HK-2 (cell line): ENCODE measurements around the gene CNDP1.
"Not testable (repeated sequence)": the region's sequence is repeated elsewhere in the genome, so short reads cannot be mapped to it uniquely, and the experiment has no call there.

Source experiments
- DNase-seq: peaks from one replicate; pipeline ENCODE4 v3.0.0-alpha.2; 2018; ENCODE audit not compliant: unreplicated experiment

CNDP1 gene

GRCh38 chr18:74521068-74521725 is 13.1 kb upstream of the CNDP1 start:
- DNase-seq, result no peak

- no peak for DNase-seq
Measured at GRCh38 chr18:74522635-74523548, 11.4 kb upstream of the CNDP1 start.

GRCh38 chr18:74524097-74524496 is 10.2 kb upstream of the CNDP1 start:
- no peak for DNase-seq

GRCh38 chr18:74524915-74525314 is 9.4 kb upstream of the CNDP1 start:
- DNase-seq, result not testable (repeated sequence)

GRCh38 chr18:74525741-74526140 is 8.6 kb upstream of the CNDP1 start:
- DNase-seq, result no peak

- no peak for DNase-seq
Measured at GRCh38 chr18:74526488-74526887, 7.8 kb upstream of the CNDP1 start.

GRCh38 chr18:74528478-74528877 is 5.8 kb upstream of the CNDP1 start:
- DNase-seq, result no peak

GRCh38 chr18:74528913-74529312 is 5.4 kb upstream of the CNDP1 start:
- no peak for DNase-seq

- DNase-seq, result no peak
Measured at GRCh38 chr18:74529378-74529777, 4.9 kb upstream of the CNDP1 start.

- DNase-seq, result no peak
Measured at GRCh38 chr18:74529811-74530583, 4.3 kb upstream of the CNDP1 start.

- DNase-seq, result no peak
Measured at GRCh38 chr18:74530584-74530862, 3.8 kb upstream of the CNDP1 start.

GRCh38 chr18:74531043-74531442 is 3.3 kb upstream of the CNDP1 start:
- no peak for DNase-seq

- DNase-seq, result no peak
Measured at GRCh38 chr18:74532511-74533025, 1.7 kb upstream of the CNDP1 start.

GRCh38 chr18:74533666-74534065 is 634 bp upstream of the CNDP1 start:
- no peak for DNase-seq

GRCh38 chr18:74534981-74535649 is 815 bp downstream of the CNDP1 start:
- DNase-seq, result no peak

GRCh38 chr18:74539289-74539688 is 5.0 kb downstream of the CNDP1 start:
- DNase-seq, result no peak

- no peak for DNase-seq
Measured at GRCh38 chr18:74540652-74541421, 6.5 kb downstream of the CNDP1 start.

- no peak for DNase-seq
Measured at GRCh38 chr18:74541703-74542555, 7.6 kb downstream of the CNDP1 start.

- DNase-seq, result no peak
Measured at GRCh38 chr18:74544898-74545297, 10.6 kb downstream of the CNDP1 start.

- no peak for DNase-seq
Measured at GRCh38 chr18:74546007-74546406, 11.7 kb downstream of the CNDP1 start.
